Keratinocyte (primary cell): ENCODE data around the gene UROD. TPM values are rescaled to one million over a fixed set of nuclear protein-coding genes. Genes with fewer than 3 reads are reported as not detected.

ENCODE experiments used
- DNase-seq: peaks from one replicate; pipeline ENCODE4 v3.0.0-alpha.2; 2011; ENCODE audit warnings: low read depth, missing footprints, low spot score
- FAIRE-seq: peaks from 2 replicates; lab custom pipeline; 2011; peaks lifted over from hg19 to GRCh38; lab: Jason Lieb, UNC
- H2AFZ ChIP-seq: 2 replicates; pipeline ENCODE4 v1.6.0; 2012; ENCODE audit warnings: low read length, control low read depth, inconsistent platforms; ENCODE audit not compliant: control insufficient read depth
- H3K27ac ChIP-seq: 2 replicates; pipeline ENCODE4 v1.5.1; 2011; ENCODE audit warnings: low read length; ENCODE audit not compliant: control insufficient read depth, insufficient read depth
- H3K27me3 ChIP-seq: 3 replicates; pipeline ENCODE4 v1.6.0; 2011; ENCODE audit warnings: low read length; ENCODE audit not compliant: control insufficient read depth, insufficient read depth; ENCODE audit errors: extremely low read depth
- H3K36me3 ChIP-seq, 2 experiments: 2 replicates in 1 of 2; 3 replicates in 1 of 2; pipeline ENCODE4 v1.5.1; 2011; ENCODE audit warnings: low read length in 2 of 2, mild to moderate bottlenecking in 1 of 2; ENCODE audit not compliant: control insufficient read depth in 2 of 2, insufficient read depth in 2 of 2; ENCODE audit errors: extremely low read depth in 1 of 2
- H3K4me1 ChIP-seq: 3 replicates; pipeline ENCODE4 v1.5.1; 2011; ENCODE audit warnings: low read length; ENCODE audit not compliant: control insufficient read depth, insufficient read depth; ENCODE audit errors: extremely low read depth
- H3K4me2 ChIP-seq: 3 replicates; pipeline ENCODE4 v1.6.0; 2011; ENCODE audit warnings: low read depth, low read length; ENCODE audit not compliant: control insufficient read depth, insufficient read depth; ENCODE audit errors: extremely low read depth
- H3K4me3 ChIP-seq, 3 experiments: fragments of 200-600 bp in 1 of 3; sonication (generic) in 1 of 3; 2 replicates in 2 of 3; 3 replicates in 1 of 3; pipeline ENCODE4 v1.5.1; 2011 to 2016; ENCODE audit warnings: low read length in 3 of 3, mild to moderate bottlenecking in 3 of 3, control low read depth in 2 of 3, inconsistent platforms in 1 of 3, low read depth in 1 of 3, mixed read lengths in 1 of 3, mixed run types in 1 of 3, moderate library complexity in 1 of 3; ENCODE audit not compliant: control insufficient read depth in 2 of 3, insufficient read depth in 2 of 3; ENCODE audit errors: extremely low read depth in 1 of 3
- H3K79me2 ChIP-seq: 2 replicates; pipeline ENCODE4 v1.6.0; 2012; ENCODE audit warnings: low read length; ENCODE audit not compliant: control insufficient read depth, insufficient read depth
- H3K9ac ChIP-seq: 3 replicates; pipeline ENCODE4 v1.6.0; 2011; ENCODE audit warnings: low read length; ENCODE audit not compliant: control insufficient read depth, insufficient read depth; ENCODE audit errors: extremely low read depth
- H3K9me1 ChIP-seq: 3 replicates; pipeline ENCODE4 v1.6.0; 2011; ENCODE audit warnings: low read length; ENCODE audit not compliant: control insufficient read depth, insufficient read depth; ENCODE audit errors: extremely low read depth
- H3K9me3 ChIP-seq: 2 replicates; pipeline ENCODE4 v1.5.1; 2012; ENCODE audit warnings: low read depth, low read length; ENCODE audit not compliant: control insufficient read depth
- H4K20me1 ChIP-seq: 3 replicates; pipeline ENCODE4 v1.6.0; 2011; ENCODE audit warnings: low read length; ENCODE audit not compliant: control insufficient read depth, insufficient read depth; ENCODE audit errors: extremely low read depth
- EZH2 ChIP-seq: IDR thresholded peaks from one replicate; pipeline ENCODE4 v1.6.1; 2012; ENCODE audit warnings: inconsistent platforms, mild to moderate bottlenecking, low read length, moderate library complexity
- dilution Hi-C: fragments of 300-500 bp; cut with MboI; formaldehyde crosslinking; loops from one replicate; pipeline ENCODE4 v1.7.0; 2020; ENCODE audit warnings: low sequenced_read_pairs; ENCODE audit not compliant: extremely low pct_ligation_motif_present
- polyA plus RNA-seq, 5 experiments: library from polyadenylated mRNA; depleted of rRNA in 3 of 5; stranded (reverse) in 3 of 5; stranded (forward) in 1 of 5; unstranded in 1 of 5; fragments of >200 nt; gene quantifications; 1 replicate in 1 of 5; 2 replicates in 3 of 5; 3 replicates in 1 of 5; pipeline versions ENCODE4 v1.2.1 to v1.2.3, GENCODE V29; 2011 to 2012; ENCODE audit warnings: missing spikeins in 2 of 5, low read depth in 1 of 5, low replicate concordance in 1 of 5
- TF ChIP-seq, protein P1 (sequence below), 3 experiments: IDR thresholded peaks in 1 of 3; conservative IDR thresholded peaks in 1 of 3; optimal IDR thresholded peaks in 1 of 3; 2 replicates in 2 of 3; 3 replicates in 1 of 3; pipeline versions ENCODE3 to v1.5.1; 2011; ENCODE audit warnings: low read length in 3 of 3, mild to moderate bottlenecking in 3 of 3, moderate library complexity in 2 of 3, control low read depth in 1 of 3, inconsistent platforms in 1 of 3; ENCODE audit not compliant: insufficient read depth in 2 of 3; ENCODE audit errors: extremely low read depth in 1 of 3

UROD gene
- polyA plus RNA-seq, 1 donor (not counting 4 experiments of a cell fraction or from before 2014, with no cell fraction given), result 157 TPM

- Histone ChIP-seq H3K27me3 (no peaks in the 10 kb centered on the region), H3K9ac (no peak overlapping the region), H3K4me1 (no peaks in the 10 kb centered on the region), H3K79me2 (no peaks in the 10 kb centered on the region), H3K36me3 (no peaks in the 10 kb centered on the region), H3K9me1 (no peaks in the 10 kb centered on the region), H3K9me3 (no peaks in the 10 kb centered on the region), H3K4me3 (no peak overlapping the region), H3K4me2 (no peak overlapping the region), H2AFZ (no peak overlapping the region), H4K20me1 (no peaks in the 10 kb centered on the region), H3K27ac (no peak overlapping the region)
- TF ChIP-seq EZH2, result no peak
- TF ChIP-seq, protein P1, sequence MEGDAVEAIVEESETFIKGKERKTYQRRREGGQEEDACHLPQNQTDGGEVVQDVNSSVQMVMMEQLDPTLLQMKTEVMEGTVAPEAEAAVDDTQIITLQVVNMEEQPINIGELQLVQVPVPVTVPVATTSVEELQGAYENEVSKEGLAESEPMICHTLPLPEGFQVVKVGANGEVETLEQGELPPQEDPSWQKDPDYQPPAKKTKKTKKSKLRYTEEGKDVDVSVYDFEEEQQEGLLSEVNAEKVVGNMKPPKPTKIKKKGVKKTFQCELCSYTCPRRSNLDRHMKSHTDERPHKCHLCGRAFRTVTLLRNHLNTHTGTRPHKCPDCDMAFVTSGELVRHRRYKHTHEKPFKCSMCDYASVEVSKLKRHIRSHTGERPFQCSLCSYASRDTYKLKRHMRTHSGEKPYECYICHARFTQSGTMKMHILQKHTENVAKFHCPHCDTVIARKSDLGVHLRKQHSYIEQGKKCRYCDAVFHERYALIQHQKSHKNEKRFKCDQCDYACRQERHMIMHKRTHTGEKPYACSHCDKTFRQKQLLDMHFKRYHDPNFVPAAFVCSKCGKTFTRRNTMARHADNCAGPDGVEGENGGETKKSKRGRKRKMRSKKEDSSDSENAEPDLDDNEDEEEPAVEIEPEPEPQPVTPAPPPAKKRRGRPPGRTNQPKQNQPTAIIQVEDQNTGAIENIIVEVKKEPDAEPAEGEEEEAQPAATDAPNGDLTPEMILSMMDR (optimal IDR thresholded peaks at IDR 0.05 in 1 of 3, IDR thresholded peaks at IDR 0.05 in 1 of 3, conservative IDR thresholded peaks at IDR 0.05 in 1 of 3; ENCODE audit: extremely low read depth in 1 of 3, insufficient read depth in 2 of 3, low read length in 3 of 3), result no peak
- DNase-seq, result no peak
- FAIRE-seq, result no peak
- dilution Hi-C loops, result no loop called here
These were observed 21.3 kb downstream of the UROD start for GRCh38 chr1:45033356-45033755.

GRCh38 chr1:45035631-45036301, 23.7 kb downstream of the UROD start:
- Histone ChIP-seq H3K9me3 (no peaks in the 10 kb centered on the region), H3K27me3 (no peaks in the 10 kb centered on the region), H3K79me2 (no peaks in the 10 kb centered on the region), H3K36me3 (no peaks in the 10 kb centered on the region), H3K4me1 (no peaks in the 10 kb centered on the region), H2AFZ (no peak overlapping the region), H3K9ac (no peak overlapping the region), H3K9me1 (no peaks in the 10 kb centered on the region), H3K4me2 (no peak overlapping the region), H4K20me1 (no peaks in the 10 kb centered on the region), H3K4me3 (no peak overlapping the region), H3K27ac (no peak overlapping the region)
- FAIRE-seq (no peak), DNase-seq (no peak)
- TF ChIP-seq, protein P1 (optimal IDR thresholded peaks at IDR 0.05 in 1 of 3, IDR thresholded peaks at IDR 0.05 in 1 of 3, conservative IDR thresholded peaks at IDR 0.05 in 1 of 3; ENCODE audit: extremely low read depth in 1 of 3, insufficient read depth in 2 of 3, low read length in 3 of 3), result no peak
- no peak for TF ChIP-seq EZH2
- dilution Hi-C loops, result no loop called here
